Measurements from ENCODE around the gene CEP350. TPM values are rescaled to one million over a fixed set of nuclear protein-coding genes. Genes with fewer than 3 reads are reported as not detected.

CEP350 gene
- total and polyA plus RNA-seq, 2 of the 4 experiments (the other 2 are of a cell fraction), result 5.0 to 36.4 TPM

DNA sequence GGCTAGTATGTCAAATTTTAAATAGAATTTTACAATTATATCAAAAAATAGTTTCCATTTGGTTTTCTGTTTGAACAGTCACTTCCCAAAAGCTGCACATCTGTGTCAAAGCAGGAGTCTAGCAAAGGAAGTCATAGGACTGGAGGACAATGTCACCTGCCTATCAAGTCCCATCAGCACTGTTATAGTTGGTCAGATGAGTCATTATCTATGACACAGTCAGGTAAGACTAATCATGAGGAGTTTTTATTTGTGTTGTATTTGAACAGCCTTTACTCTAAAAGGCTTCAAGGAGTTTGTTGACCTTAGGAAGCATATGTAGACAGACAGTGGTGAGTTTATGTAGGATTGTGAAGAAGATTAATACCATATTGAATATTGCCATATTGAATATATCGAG is 125.8 kb downstream of the CEP350 start:
- CTCF ChIA-PET, result interaction anchor here (0.6 kb wide), 1 partner anchor 550 kb away, joined by 3 read pairs; no protein-coding TSS in a partner anchor

More for the DNA sequence above, 125.8 kb downstream of the CEP350 start:
- Histone ChIP-seq H2BK120ac (ENCODE audit: low read depth, low read length) (no peak overlapping the region), H3K56ac (ENCODE audit: extremely low read depth, insufficient read depth, low read length) (no peak overlapping the region), H4K91ac (ENCODE audit: insufficient read depth, low read depth, low read length) (no peak overlapping the region), H3K9ac (ENCODE audit: low read depth, low read length) (no peak overlapping the region), H2BK5ac (ENCODE audit: low read depth, low read length, poor library complexity, severe bottlenecking) (no peak overlapping the region), H3K14ac (replicated peaks; ENCODE audit: low read depth, low read length) (no peak overlapping the region), H2BK15ac (ENCODE audit: low read depth, low read length) (no peak overlapping the region), H3K4me1 (ENCODE audit: control insufficient read depth, insufficient read depth, low read length) (no peaks in the 10 kb centered on the region), H3K79me1 (ENCODE audit: low read depth in 1 of 2, low read length in 2 of 2) (no peaks in the 10 kb centered on the region; a peak in 2 of 4 replicates), H3K4me2 (ENCODE audit: low read depth, low read length) (no peak overlapping the region), H3K9me1 (ENCODE audit: insufficient read depth, low read length) (peaks cover 2% of the 10 kb centered on the region; the same call in 1 of the 2 replicates), H3K4me3 (ENCODE audit: insufficient read depth, low read depth, low read length) (no peak overlapping the region), H4K20me1 (ENCODE audit: insufficient read depth, low read length) (no peaks in the 10 kb centered on the region), H4K8ac (ENCODE audit: low read depth in 2 of 2, low read length in 2 of 2) (no peak overlapping the region), H2AK9ac (replicated peaks; ENCODE audit: low read depth, low read length, poor library complexity) (no peak overlapping the region), H3K36me3 (ENCODE audit: control insufficient read depth, insufficient read depth, low read length) (peaks cover 25% of the 10 kb centered on the region), H3K27ac (ENCODE audit: insufficient read depth, low read length) (no peak overlapping the region), H3K18ac (ENCODE audit: low read depth, low read length) (no peak overlapping the region), H3K4ac (ENCODE audit: low read depth, low read length) (no peak overlapping the region), H3K23ac (ENCODE audit: low read depth, low read length) (no peak overlapping the region), H4K5ac (ENCODE audit: low read depth, low read length) (no peak overlapping the region), H3K27me3 (ENCODE audit: control insufficient read depth, insufficient read depth, low read length) (no peaks in the 10 kb centered on the region), H2AK5ac (ENCODE audit: low read depth, low read length) (no peak overlapping the region), H2BK20ac (ENCODE audit: low read depth, low read length) (no peak overlapping the region), H3K9me3 (ENCODE audit: control insufficient read depth, insufficient read depth, low read length) (no peaks in the 10 kb centered on the region), H2AFZ (replicated peaks; ENCODE audit: low read length, poor library complexity) (no peak overlapping the region)
- no TSS peak for BruUV-seq (replicated peaks)
- POLR2A ChIA-PET (ENCODE audit: unreplicated experiment), result no interaction called here
- dilution Hi-C loops (cut with HindIII; ENCODE audit: low sequenced_read_pairs, unreplicated experiment) (no loop called here), in situ Hi-C loops (cut with MboI; ENCODE audit: low sequenced_read_pairs) (no loop called here), intact Hi-C loops (cut with micrococcal nuclease) (loop anchor here (5.0 kb wide), 1 partner anchor 77 kb away; no protein-coding TSS in a partner anchor)
- no CpG with 5 or more reads among the region's 1 CpG for WGBS, 2 experiments (ENCODE audit: extremely low coverage in 2 of 2, insufficient read length in 1 of 2)
- TF ChIP-seq CEBPB (IDR thresholded peaks at IDR 0.05; ENCODE audit: low read depth, low read length) (no peak), MXI1 (IDR thresholded peaks at IDR 0.05; ENCODE audit: borderline replicate concordance, low read depth, low read length) (no peak), SMC3 (IDR thresholded peaks at IDR 0.05; ENCODE audit: low read depth, low read length) (no peak), MAZ (IDR thresholded peaks at IDR 0.05; ENCODE audit: borderline replicate concordance, low read depth, low read length) (no peak), RFX5 (IDR thresholded peaks at IDR 0.05; ENCODE audit: low read depth, low read length) (no peak), FOS (IDR thresholded peaks at IDR 0.05; ENCODE audit: low read depth, low read length) (no peak), BHLHE40 (IDR thresholded peaks at IDR 0.05; ENCODE audit: low read depth, low read length) (no peak), CHD1 (IDR thresholded peaks at IDR 0.05; ENCODE audit: low read depth, low read length) (no peak), NFE2L2 (IDR thresholded peaks at IDR 0.05; ENCODE audit: low read depth, low read length) (no peak), POLR2A (IDR thresholded peaks at IDR 0.05; ENCODE audit: low read depth, low read length) (no peak), RAD21 (IDR thresholded peaks at IDR 0.05; ENCODE audit: low read length) (no peak), RCOR1 (IDR thresholded peaks at IDR 0.05; ENCODE audit: insufficient replicate concordance, low read length) (no peak), MAFK (IDR thresholded peaks at IDR 0.05; ENCODE audit: low read depth, low read length) (no peak)
- TF ChIP-seq, protein P1, sequence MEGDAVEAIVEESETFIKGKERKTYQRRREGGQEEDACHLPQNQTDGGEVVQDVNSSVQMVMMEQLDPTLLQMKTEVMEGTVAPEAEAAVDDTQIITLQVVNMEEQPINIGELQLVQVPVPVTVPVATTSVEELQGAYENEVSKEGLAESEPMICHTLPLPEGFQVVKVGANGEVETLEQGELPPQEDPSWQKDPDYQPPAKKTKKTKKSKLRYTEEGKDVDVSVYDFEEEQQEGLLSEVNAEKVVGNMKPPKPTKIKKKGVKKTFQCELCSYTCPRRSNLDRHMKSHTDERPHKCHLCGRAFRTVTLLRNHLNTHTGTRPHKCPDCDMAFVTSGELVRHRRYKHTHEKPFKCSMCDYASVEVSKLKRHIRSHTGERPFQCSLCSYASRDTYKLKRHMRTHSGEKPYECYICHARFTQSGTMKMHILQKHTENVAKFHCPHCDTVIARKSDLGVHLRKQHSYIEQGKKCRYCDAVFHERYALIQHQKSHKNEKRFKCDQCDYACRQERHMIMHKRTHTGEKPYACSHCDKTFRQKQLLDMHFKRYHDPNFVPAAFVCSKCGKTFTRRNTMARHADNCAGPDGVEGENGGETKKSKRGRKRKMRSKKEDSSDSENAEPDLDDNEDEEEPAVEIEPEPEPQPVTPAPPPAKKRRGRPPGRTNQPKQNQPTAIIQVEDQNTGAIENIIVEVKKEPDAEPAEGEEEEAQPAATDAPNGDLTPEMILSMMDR (conservative IDR thresholded peaks at IDR 0.05; ENCODE audit: low read depth, low read length), result no peak
- TF ChIP-seq, protein P2, sequence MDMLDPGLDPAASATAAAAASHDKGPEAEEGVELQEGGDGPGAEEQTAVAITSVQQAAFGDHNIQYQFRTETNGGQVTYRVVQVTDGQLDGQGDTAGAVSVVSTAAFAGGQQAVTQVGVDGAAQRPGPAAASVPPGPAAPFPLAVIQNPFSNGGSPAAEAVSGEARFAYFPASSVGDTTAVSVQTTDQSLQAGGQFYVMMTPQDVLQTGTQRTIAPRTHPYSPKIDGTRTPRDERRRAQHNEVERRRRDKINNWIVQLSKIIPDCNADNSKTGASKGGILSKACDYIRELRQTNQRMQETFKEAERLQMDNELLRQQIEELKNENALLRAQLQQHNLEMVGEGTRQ (IDR thresholded peaks at IDR 0.05; ENCODE audit: low read depth, low read length), result no peak
- TF ChIP-seq, protein P3, sequence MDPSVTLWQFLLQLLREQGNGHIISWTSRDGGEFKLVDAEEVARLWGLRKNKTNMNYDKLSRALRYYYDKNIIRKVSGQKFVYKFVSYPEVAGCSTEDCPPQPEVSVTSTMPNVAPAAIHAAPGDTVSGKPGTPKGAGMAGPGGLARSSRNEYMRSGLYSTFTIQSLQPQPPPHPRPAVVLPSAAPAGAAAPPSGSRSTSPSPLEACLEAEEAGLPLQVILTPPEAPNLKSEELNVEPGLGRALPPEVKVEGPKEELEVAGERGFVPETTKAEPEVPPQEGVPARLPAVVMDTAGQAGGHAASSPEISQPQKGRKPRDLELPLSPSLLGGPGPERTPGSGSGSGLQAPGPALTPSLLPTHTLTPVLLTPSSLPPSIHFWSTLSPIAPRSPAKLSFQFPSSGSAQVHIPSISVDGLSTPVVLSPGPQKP (IDR thresholded peaks at IDR 0.05; ENCODE audit: borderline replicate concordance, low read depth, low read length), result no peak
- ATAC-seq (ENCODE audit: low read depth) (no peak), DNase-seq (no peak)
